Omental fat pad (tissue), 4 donors: ENCODE results near the gene GBX1. TPM values are rescaled to one million over a fixed set of nuclear protein-coding genes. Genes with fewer than 3 reads are reported as not detected.

Source experiments
- ATAC-seq: fragments of 150-250 bp; one replicate; pipeline ENCODE4 v1.9.1; 2016; ENCODE audit warnings: mild to moderate bottlenecking, moderate library complexity; ENCODE audit not compliant: low FRiP score
- DNase-seq: peaks from one replicate; pipeline ENCODE4 v3.0.0-alpha.2; 2019; ENCODE audit warnings: low spot score
- CTCF ChIP-seq, 3 donors: fragments of 450-650 bp; IDR thresholded peaks; one replicate each; pipeline ENCODE4 v1.5.1; 2016 to 2017; ENCODE audit warnings: antibody characterized with exemption in 3 of 3, mild to moderate bottlenecking in 3 of 3, moderate library complexity in 2 of 3
- total RNA-seq, 4 donors: library from RNA; depleted of rRNA; stranded (reverse); fragments of >200 nt; gene quantifications; one replicate each; pipeline ENCODE4 v1.1.0, GENCODE V29; 2016

GBX1 gene
- total RNA-seq, 4 donors from 2014 or later: not detected

DNA sequence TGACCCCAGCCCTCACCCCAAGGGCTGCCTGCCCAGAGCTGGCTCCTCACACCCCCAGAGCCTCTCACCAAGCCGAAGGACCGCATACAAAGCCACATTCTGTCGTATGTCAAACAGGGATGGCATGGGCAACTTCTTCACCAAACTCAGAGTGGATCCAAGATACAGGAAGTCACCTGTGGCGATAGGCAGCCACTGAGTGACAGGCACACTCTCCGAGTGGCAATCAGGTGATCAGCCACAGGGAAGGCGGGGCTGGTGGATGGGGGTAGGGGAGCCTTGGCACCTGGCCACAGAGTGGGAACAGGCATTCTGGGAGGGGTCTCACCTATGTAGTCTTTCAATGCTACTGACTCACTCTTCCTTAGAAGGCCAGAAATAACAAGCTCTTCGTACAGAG is 26.7 kb upstream of the GBX1 start:
- TF ChIP-seq CTCF (IDR thresholded peaks at IDR 0.05): no peak
- DNase-seq: no peak
- ATAC-seq: no peak

GRCh38 chr7:151193203-151193978 is 25.9 kb upstream of the GBX1 start:
- DNase-seq (no peak), ATAC-seq (no peak)
- no peak for TF ChIP-seq CTCF (IDR thresholded peaks at IDR 0.05)

GRCh38 chr7:151192002-151192539 is 24.6 kb upstream of the GBX1 start:
- no peak for ATAC-seq
- no peak for DNase-seq
- TF ChIP-seq CTCF (IDR thresholded peaks at IDR 0.05): no peak

GRCh38 chr7:151191544-151191943 is 24.1 kb upstream of the GBX1 start:
- no peak for DNase-seq
- ATAC-seq: no peak
- no peak for TF ChIP-seq CTCF (IDR thresholded peaks at IDR 0.05)

DNA sequence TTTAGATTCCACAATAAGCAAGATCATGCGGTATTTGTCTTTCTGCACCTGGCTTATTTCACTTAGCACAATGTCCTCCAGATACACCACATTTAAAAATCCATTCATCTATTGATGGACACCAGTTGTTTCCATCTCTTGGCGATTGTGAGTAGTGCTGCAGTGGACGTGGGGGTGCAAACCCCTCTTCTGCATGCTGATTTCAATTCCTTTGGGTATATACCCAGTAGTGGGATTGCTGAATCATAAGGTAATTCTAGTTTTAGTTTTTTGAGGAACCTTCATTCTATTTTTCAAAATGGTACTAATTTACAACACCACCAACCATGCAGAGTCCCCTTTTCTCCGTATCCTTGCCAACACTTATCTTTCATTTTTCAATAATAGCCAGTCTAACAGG is 21.5 kb upstream of the GBX1 start:
- DNase-seq: no peak
- ATAC-seq: no peak
- no peak for TF ChIP-seq CTCF (IDR thresholded peaks at IDR 0.05)

DNA sequence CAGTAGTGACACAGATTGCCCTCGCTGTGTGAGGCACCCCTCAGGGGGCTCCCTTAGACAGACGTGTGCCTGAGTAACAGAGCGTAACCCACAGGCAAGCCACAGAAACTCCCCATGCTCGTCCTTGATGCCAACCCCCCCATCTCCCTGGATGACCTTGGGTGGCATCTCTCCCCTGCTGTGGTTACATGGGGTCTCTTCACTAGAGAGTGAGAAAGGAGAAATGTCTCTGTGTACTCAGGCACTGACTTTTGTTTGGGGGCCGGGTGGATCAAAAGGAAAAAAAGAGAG is 20.7 kb upstream of the GBX1 start:
- no peak for TF ChIP-seq CTCF (IDR thresholded peaks at IDR 0.05)
- ATAC-seq (no peak), DNase-seq (no peak)
